Hepatocyte (in vitro differentiated cells): ENCODE data around the gene IAPP.

Experiments used
- EZH2 ChIP-seq: fragments of 200-600 bp; sonication (generic); IDR thresholded peaks from 2 replicates; pipeline ENCODE4 v1.6.1; 2016; ENCODE audit warnings: antibody characterized with exemption, mild to moderate bottlenecking, borderline replicate concordance
- EZH2phosphoT487 ChIP-seq: fragments of 200-600 bp; sonication (generic); IDR thresholded peaks from one replicate; pipeline ENCODE4 v1.6.1; 2018; ENCODE audit warnings: antibody characterized with exemption, mild to moderate bottlenecking, low read depth, moderate library complexity; ENCODE audit not compliant: unreplicated experiment, severe bottlenecking
- TF ChIP-seq, protein P1 (sequence below): fragments of 200-600 bp; sonication (generic); IDR thresholded peaks from 2 replicates; pipeline ENCODE4 v1.5.1; 2016; ENCODE audit warnings: antibody characterized with exemption, mild to moderate bottlenecking; ENCODE audit not compliant: poor library complexity

DNA sequence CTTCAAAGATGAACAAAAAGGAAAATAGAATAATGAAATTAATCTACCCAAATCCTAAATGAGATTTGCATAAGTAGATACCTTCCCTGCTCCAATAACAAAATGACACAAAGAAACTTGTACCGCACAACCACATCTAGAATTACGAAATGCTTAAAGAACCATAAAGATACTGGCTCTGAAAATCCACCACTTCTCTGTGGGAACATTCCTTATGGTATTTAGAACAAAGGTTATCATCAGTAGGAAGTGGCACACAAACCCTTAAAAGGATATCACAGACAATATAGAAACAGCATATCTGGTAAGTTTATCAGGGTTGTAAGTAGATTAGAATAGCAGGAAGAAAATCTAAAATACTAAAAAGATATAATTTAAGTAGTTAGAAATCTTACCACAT lies 11.6 kb downstream of the IAPP start:
- TF ChIP-seq, protein P1, sequence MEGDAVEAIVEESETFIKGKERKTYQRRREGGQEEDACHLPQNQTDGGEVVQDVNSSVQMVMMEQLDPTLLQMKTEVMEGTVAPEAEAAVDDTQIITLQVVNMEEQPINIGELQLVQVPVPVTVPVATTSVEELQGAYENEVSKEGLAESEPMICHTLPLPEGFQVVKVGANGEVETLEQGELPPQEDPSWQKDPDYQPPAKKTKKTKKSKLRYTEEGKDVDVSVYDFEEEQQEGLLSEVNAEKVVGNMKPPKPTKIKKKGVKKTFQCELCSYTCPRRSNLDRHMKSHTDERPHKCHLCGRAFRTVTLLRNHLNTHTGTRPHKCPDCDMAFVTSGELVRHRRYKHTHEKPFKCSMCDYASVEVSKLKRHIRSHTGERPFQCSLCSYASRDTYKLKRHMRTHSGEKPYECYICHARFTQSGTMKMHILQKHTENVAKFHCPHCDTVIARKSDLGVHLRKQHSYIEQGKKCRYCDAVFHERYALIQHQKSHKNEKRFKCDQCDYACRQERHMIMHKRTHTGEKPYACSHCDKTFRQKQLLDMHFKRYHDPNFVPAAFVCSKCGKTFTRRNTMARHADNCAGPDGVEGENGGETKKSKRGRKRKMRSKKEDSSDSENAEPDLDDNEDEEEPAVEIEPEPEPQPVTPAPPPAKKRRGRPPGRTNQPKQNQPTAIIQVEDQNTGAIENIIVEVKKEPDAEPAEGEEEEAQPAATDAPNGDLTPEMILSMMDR = no peak
- TF ChIP-seq EZH2phosphoT487 = no peak
- no peak for TF ChIP-seq EZH2
